H9 (cell line): ENCODE measurements around the gene GAD1. TPM values are rescaled to one million over a fixed set of nuclear protein-coding genes. Genes with fewer than 3 reads are reported as not detected.

Experiments used
- DNase-seq: peaks from one replicate; pipeline ENCODE4 v3.0.0-alpha.2; 2017
- H2AFZ ChIP-seq: one replicate; pipeline ENCODE4 v1.6.1; 2013; ENCODE audit warnings: mild to moderate bottlenecking, low read length, control low read depth, moderate library complexity
- H2AK5ac ChIP-seq: 2 replicates; pipeline ENCODE4 v1.6.1; 2013; ENCODE audit warnings: low read length, control low read depth, mixed read lengths; ENCODE audit not compliant: insufficient read length
- H2BK120ac ChIP-seq: one replicate; pipeline ENCODE4 v1.6.1; 2013; ENCODE audit warnings: low read depth, mild to moderate bottlenecking, low read length, control low read depth, inconsistent platforms; ENCODE audit not compliant: poor library complexity, severe bottlenecking
- H2BK12ac ChIP-seq: 2 replicates; pipeline ENCODE4 v1.6.1; 2013; ENCODE audit warnings: low read length, control low read depth, mixed read lengths, low read depth; ENCODE audit not compliant: insufficient read length
- H2BK15ac ChIP-seq: 2 replicates; pipeline ENCODE4 v1.6.1; 2013; ENCODE audit warnings: low read depth, low read length, control low read depth
- H2BK20ac ChIP-seq: one replicate; pipeline ENCODE4 v1.6.1; 2013; ENCODE audit warnings: low read depth, mild to moderate bottlenecking, low read length, control low read depth, inconsistent platforms; ENCODE audit not compliant: poor library complexity, severe bottlenecking
- H2BK5ac ChIP-seq: 2 replicates; pipeline ENCODE4 v1.6.1; 2013; ENCODE audit warnings: low read length, control low read depth, mixed read lengths; ENCODE audit not compliant: insufficient read length
- H3K14ac ChIP-seq: 2 replicates; pipeline ENCODE4 v1.6.1; 2013; ENCODE audit warnings: low read length, control low read depth; ENCODE audit not compliant: insufficient read depth
- H3K18ac ChIP-seq: 2 replicates; pipeline ENCODE4 v1.6.1; 2013; ENCODE audit warnings: low read depth, mild to moderate bottlenecking, mixed read lengths, low read length, control low read depth; ENCODE audit not compliant: insufficient read length
- H3K23ac ChIP-seq: 2 replicates; pipeline ENCODE4 v1.6.1; 2013; ENCODE audit warnings: low read length, control low read depth, mixed read lengths, low read depth; ENCODE audit not compliant: insufficient read length
- H3K23me2 ChIP-seq: 2 replicates; pipeline ENCODE4 v1.6.1; 2013; ENCODE audit warnings: low read depth, mild to moderate bottlenecking, mixed read lengths, low read length, control low read depth; ENCODE audit not compliant: insufficient read length, poor library complexity, severe bottlenecking
- H3K27ac ChIP-seq: 2 replicates; pipeline ENCODE4 v1.5.1; 2013; ENCODE audit warnings: low read length, control low read depth, mixed read lengths, low read depth; ENCODE audit not compliant: insufficient read length
- H3K27me3 ChIP-seq: 2 replicates; pipeline ENCODE4 v1.6.1; 2013; ENCODE audit warnings: low read length, control low read depth, inconsistent platforms; ENCODE audit not compliant: insufficient read depth
- H3K4ac ChIP-seq: 2 replicates; pipeline ENCODE4 v1.6.1; 2013; ENCODE audit warnings: low read depth, mild to moderate bottlenecking, control low read depth, inconsistent platforms, low read length, moderate library complexity
- H3K4me1 ChIP-seq: 2 replicates; pipeline ENCODE4 v1.6.1; 2013; ENCODE audit warnings: low read length, control low read depth, inconsistent platforms; ENCODE audit not compliant: insufficient read depth
- H3K4me2 ChIP-seq: 2 replicates; pipeline ENCODE4 v1.6.1; 2013; ENCODE audit warnings: low read length, control low read depth, mixed read lengths; ENCODE audit not compliant: insufficient read length, insufficient read depth
- H3K56ac ChIP-seq: 2 replicates; pipeline ENCODE4 v1.6.1; 2013; ENCODE audit warnings: low read depth, mild to moderate bottlenecking, mixed read lengths, low read length, control low read depth; ENCODE audit not compliant: insufficient read length
- H3K79me1 ChIP-seq: 2 replicates; pipeline ENCODE4 v1.6.1; 2013; ENCODE audit warnings: low read depth, mild to moderate bottlenecking, moderate library complexity, low read length, control low read depth, inconsistent platforms; ENCODE audit not compliant: insufficient read depth, poor library complexity, severe bottlenecking
- H3K79me2 ChIP-seq: 2 replicates; pipeline ENCODE4 v1.6.1; 2013; ENCODE audit warnings: low read length, control low read depth, inconsistent platforms; ENCODE audit not compliant: insufficient read depth
- H3K9ac ChIP-seq: 2 replicates; pipeline ENCODE4 v1.6.1; 2013; ENCODE audit warnings: low read length, control low read depth, mixed read lengths; ENCODE audit not compliant: insufficient read length; ENCODE audit errors: extremely low read depth
- H3K9me3 ChIP-seq: one replicate; pipeline ENCODE4 v1.6.1; 2013; ENCODE audit warnings: low read depth, low read length, inconsistent platforms; ENCODE audit not compliant: control insufficient read depth
- H3T11ph ChIP-seq: one replicate; pipeline ENCODE4 v1.6.1; 2013; ENCODE audit warnings: mild to moderate bottlenecking, low read length, control low read depth, inconsistent platforms
- H4K20me1 ChIP-seq: one replicate; pipeline ENCODE4 v1.6.1; 2013; ENCODE audit not compliant: control insufficient read depth, insufficient read length, insufficient read depth
- H4K5ac ChIP-seq: 2 replicates; pipeline ENCODE4 v1.6.1; 2013; ENCODE audit warnings: low read depth, mild to moderate bottlenecking, mixed read lengths, low read length, control low read depth; ENCODE audit not compliant: insufficient read length
- H4K8ac ChIP-seq: replicated peaks from 2 replicates; pipeline ENCODE4 v1.6.1; 2013; ENCODE audit warnings: low read length, control low read depth, mixed read lengths, low read depth; ENCODE audit not compliant: insufficient read length
- H4K91ac ChIP-seq: 2 replicates; pipeline ENCODE4 v1.6.1; 2013; ENCODE audit warnings: low read depth, mild to moderate bottlenecking, moderate library complexity, mixed read lengths, low read length, control low read depth; ENCODE audit not compliant: insufficient read length
- H3K27ac Mint-ChIP-seq, 3 experiments: 2 replicates in 2 of 3; 3 replicates in 1 of 3; pipeline ENCODE4 v1.8.0; 2020 to 2021; ENCODE audit warnings: mixed read lengths in 3 of 3, mild to moderate bottlenecking in 1 of 3, moderate library complexity in 1 of 3
- H3K27me3 Mint-ChIP-seq: 2 replicates; pipeline ENCODE4 v1.8.0; 2021; ENCODE audit warnings: low read depth, mild to moderate bottlenecking, moderate library complexity, mixed read lengths
- H3K36me3 Mint-ChIP-seq, 3 experiments: 2 replicates in 2 of 3; 3 replicates in 1 of 3; pipeline ENCODE4 v1.8.0; 2020 to 2021; ENCODE audit warnings: low read depth in 3 of 3, mixed read lengths in 3 of 3; ENCODE audit not compliant: insufficient read depth in 1 of 3
- H3K4me1 Mint-ChIP-seq, 2 experiments: 2 replicates each; pipeline ENCODE4 v1.8.0; 2020; ENCODE audit warnings: mixed read lengths in 2 of 2
- H3K4me3 Mint-ChIP-seq, 2 experiments: 2 replicates in 1 of 2; 3 replicates in 1 of 2; pipeline ENCODE4 v1.8.0; 2020 to 2021; ENCODE audit warnings: mild to moderate bottlenecking in 2 of 2, mixed read lengths in 2 of 2, moderate library complexity in 1 of 2
- H3K9me3 Mint-ChIP-seq, 2 experiments: 2 replicates in 1 of 2; 3 replicates in 1 of 2; pipeline ENCODE4 v1.8.0; 2020; ENCODE audit warnings: mild to moderate bottlenecking in 2 of 2, mixed read lengths in 2 of 2, moderate library complexity in 1 of 2
- CTCF ChIP-seq: fragments of 200-600 bp; sonication (generic); conservative IDR thresholded peaks from 3 replicates; pipeline ENCODE4 v1.8.0; 2021; ENCODE audit warnings: antibody characterized with exemption, mild to moderate bottlenecking
- WGBS: extraction: QIAGEN DNeasy Blood & Tissue Kit; methylation state at CpG from one replicate; pipeline ENCODE4 v1.1.7; 2013; ENCODE audit warnings: missing lambda C conversion rate, low lambda C conversion rate, mixed read lengths; ENCODE audit not compliant: insufficient read length; ENCODE audit errors: extremely low coverage; 5-methylcytosine and 5-hydroxymethylcytosine counted together
- total RNA-seq: library from RNA; stranded (reverse); gene quantifications from 2 replicates; pipeline ENCODE4 v1.2.1, GENCODE V29; 2021

GAD1 gene
- total RNA-seq, 1 experiment from 2014 or later: 1.8 TPM

- Histone ChIP-seq H3K79me2 (no peaks in the 10 kb centered on the region), H3K27me3 (peaks cover 90% of the 10 kb centered on the region), H4K5ac (no peak overlapping the region), H2BK15ac (no peak overlapping the region), H3K18ac (no peak overlapping the region), H2BK5ac (no peak overlapping the region), H3K4me1 (peaks cover 2% of the 10 kb centered on the region; the same call in 1 of the 2 replicates), H3K4me2 (peak overlapping the region; percentile 70), H3K14ac (no peak overlapping the region), H3K79me1 (no peaks in the 10 kb centered on the region), H4K20me1 (peaks cover 5% of the 10 kb centered on the region), H2BK20ac (no peak overlapping the region), H3K9ac (no peak overlapping the region), H3K56ac (no peak overlapping the region), H2BK120ac (no peak overlapping the region), H3K9me3 (no peaks in the 10 kb centered on the region), H3K23me2 (peaks cover 59% of the 10 kb centered on the region), H2AK5ac (no peak overlapping the region), H3K23ac (no peak overlapping the region), H3K27ac (no peak overlapping the region), H3K4ac (no peak overlapping the region), H4K8ac (no peak overlapping the region), H3T11ph (no peak overlapping the region), H2BK12ac (no peak overlapping the region), H4K91ac (no peak overlapping the region), H2AFZ (no peak overlapping the region)
- peaks cover 100% of the 10 kb centered on the region for H3K27me3 Mint-ChIP-seq
- TF ChIP-seq CTCF: no peak
- H3K36me3 Mint-ChIP-seq: no peaks in the 10 kb centered on the region; a peak in 1 of 7 replicates
- no peak for DNase-seq
- H3K4me3 Mint-ChIP-seq: peak overlapping the region; percentile 63 to 82
- no CpG with 5 or more reads among the region's 30 CpGs for WGBS
- H3K4me1 Mint-ChIP-seq: peaks cover 55 to 61% of the 10 kb centered on the region in 2 experiments
- H3K9me3 Mint-ChIP-seq: peaks cover 3 to 4% of the 10 kb centered on the region in 2 experiments; a peak in 4 of 5 replicates
- no peak overlapping the region for H3K27ac Mint-ChIP-seq
Observed at GRCh38 chr2:170818752-170819470, 2.2 kb downstream of the GAD1 start.
